RWPE2 (cell line): Measurements from ENCODE around the gene KCNK7.

Source experiments
- ATAC-seq: fragments of 200-7000 bp; cut with Tn5 transposase; 3 replicates; pipeline ENCODE4 v1.9.1; 2021; ENCODE audit warnings: low read depth
- DNase-seq: peaks from one replicate; pipeline ENCODE4 v3.0.0-alpha.2; 2020; ENCODE audit warnings: low spot score
- H3K27ac ChIP-seq: fragments of 450-650 bp; 2 replicates; pipeline ENCODE4 v1.5.1; 2017; ENCODE audit warnings: mild to moderate bottlenecking; ENCODE audit not compliant: poor library complexity, severe bottlenecking
- H3K27me3 ChIP-seq: fragments of 250-450 bp; sonication (Bioruptor Pico); 2 replicates; pipeline ENCODE4 v1.5.1; 2021; ENCODE audit warnings: mild to moderate bottlenecking, moderate library complexity; ENCODE audit not compliant: insufficient read depth, poor library complexity, severe bottlenecking
- H3K36me3 ChIP-seq: fragments of 250-450 bp; sonication (Bioruptor Pico); 2 replicates; pipeline ENCODE4 v1.5.1; 2020; ENCODE audit warnings: low read depth, mild to moderate bottlenecking, moderate library complexity
- H3K4me1 ChIP-seq: fragments of 250-450 bp; sonication (Bioruptor Pico); 2 replicates; pipeline ENCODE4 v1.5.1; 2021; ENCODE audit warnings: mild to moderate bottlenecking, moderate library complexity; ENCODE audit not compliant: insufficient read depth, poor library complexity, severe bottlenecking
- H3K4me3 ChIP-seq: fragments of 250-450 bp; sonication (Bioruptor Pico); 2 replicates; pipeline ENCODE4 v1.5.1; 2021; ENCODE audit warnings: mild to moderate bottlenecking, moderate library complexity; ENCODE audit not compliant: severe bottlenecking
- H3K9me3 ChIP-seq: fragments of 250-450 bp; sonication (Bioruptor Pico); 2 replicates; pipeline ENCODE4 v1.5.1; 2021; ENCODE audit warnings: mild to moderate bottlenecking, moderate library complexity; ENCODE audit not compliant: severe bottlenecking
- TF ChIP-seq, protein P1 (sequence below): fragments of 450-650 bp; IDR thresholded peaks from one replicate; pipeline ENCODE4 v1.5.1; 2017; ENCODE audit warnings: mild to moderate bottlenecking, moderate library complexity; ENCODE audit not compliant: poor library complexity, severe bottlenecking

KCNK7 gene

DNA sequence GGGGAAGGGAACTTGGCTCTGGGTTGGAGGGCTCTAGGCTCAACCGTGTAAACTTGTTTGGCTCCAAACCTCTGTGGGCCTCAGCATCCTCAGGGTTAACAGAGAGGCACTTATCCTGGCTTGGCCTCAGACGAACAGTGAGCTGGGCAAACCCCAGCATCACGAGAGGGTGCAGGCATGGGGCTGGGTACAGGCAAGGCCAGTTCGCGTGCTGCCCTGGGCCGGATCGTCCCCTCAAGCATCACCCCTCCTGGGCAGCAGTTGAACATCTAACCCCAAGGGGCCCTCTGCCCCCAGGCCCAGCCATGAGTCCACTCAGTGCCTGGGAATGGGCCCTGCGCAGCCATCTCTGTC lies 17.9 kb downstream of the KCNK7 start:
- Histone ChIP-seq H3K27me3 (no peaks in the 10 kb centered on the region), H3K4me1 (peaks cover 16% of the 10 kb centered on the region), H3K4me3 (peak overlapping the region; percentile 83), H3K9me3 (no peaks in the 10 kb centered on the region), H3K36me3 (peaks cover 39% of the 10 kb centered on the region), H3K27ac (peak overlapping the region; percentile 86)
- DNase-seq (no peak), ATAC-seq (no peak)
- TF ChIP-seq, protein P1, sequence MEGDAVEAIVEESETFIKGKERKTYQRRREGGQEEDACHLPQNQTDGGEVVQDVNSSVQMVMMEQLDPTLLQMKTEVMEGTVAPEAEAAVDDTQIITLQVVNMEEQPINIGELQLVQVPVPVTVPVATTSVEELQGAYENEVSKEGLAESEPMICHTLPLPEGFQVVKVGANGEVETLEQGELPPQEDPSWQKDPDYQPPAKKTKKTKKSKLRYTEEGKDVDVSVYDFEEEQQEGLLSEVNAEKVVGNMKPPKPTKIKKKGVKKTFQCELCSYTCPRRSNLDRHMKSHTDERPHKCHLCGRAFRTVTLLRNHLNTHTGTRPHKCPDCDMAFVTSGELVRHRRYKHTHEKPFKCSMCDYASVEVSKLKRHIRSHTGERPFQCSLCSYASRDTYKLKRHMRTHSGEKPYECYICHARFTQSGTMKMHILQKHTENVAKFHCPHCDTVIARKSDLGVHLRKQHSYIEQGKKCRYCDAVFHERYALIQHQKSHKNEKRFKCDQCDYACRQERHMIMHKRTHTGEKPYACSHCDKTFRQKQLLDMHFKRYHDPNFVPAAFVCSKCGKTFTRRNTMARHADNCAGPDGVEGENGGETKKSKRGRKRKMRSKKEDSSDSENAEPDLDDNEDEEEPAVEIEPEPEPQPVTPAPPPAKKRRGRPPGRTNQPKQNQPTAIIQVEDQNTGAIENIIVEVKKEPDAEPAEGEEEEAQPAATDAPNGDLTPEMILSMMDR = no peak

DNA sequence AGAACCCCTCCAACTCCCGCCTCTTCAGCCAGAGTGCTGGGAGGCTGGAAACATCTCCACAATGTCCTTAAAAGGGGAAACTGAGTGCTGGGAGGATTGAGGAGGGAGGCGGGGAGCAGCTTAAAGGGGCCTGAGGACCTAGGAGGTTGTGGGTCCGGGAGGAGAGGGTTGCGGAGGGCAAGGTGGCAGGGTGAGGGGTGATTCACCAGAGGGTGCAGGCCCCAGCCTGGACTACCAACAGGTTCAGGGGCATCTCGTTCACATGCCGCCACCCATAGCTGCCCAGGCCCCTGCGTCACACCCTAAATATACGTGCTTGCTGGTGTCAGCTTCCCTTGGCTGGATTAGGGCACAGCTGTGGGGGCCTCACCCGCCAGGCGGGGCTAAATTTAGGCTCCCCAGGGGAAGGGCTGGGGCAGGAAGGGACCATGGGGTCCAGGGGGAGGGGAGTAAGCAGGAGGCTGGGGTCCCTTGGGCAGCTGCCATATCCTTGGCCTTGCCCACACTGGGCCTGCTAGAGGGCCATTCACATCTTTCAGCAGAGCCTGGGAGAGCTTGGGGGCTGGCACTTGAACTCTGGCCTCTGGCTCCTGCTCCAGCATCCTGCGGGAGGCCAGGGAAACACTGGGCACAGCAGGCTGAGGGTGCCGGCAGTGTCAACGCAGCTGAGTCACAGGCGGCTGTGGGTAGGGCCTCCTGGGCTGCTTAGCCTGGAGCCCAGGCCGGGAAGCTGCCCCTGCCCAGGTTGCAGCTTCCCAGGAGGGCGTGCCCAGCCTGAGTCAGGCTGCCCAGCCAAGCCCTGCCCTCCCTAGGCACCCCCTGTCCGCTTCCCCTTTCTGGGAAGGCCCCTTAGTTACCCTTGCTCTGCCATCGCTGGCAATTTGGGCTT lies 18.5 kb downstream of the KCNK7 start:
- TF ChIP-seq, protein P1 = no peak
- Histone ChIP-seq H3K36me3 (peaks cover 39% of the 10 kb centered on the region), H3K4me3 (peak overlapping the region; percentile 83), H3K27me3 (no peaks in the 10 kb centered on the region), H3K9me3 (no peaks in the 10 kb centered on the region), H3K27ac (peak overlapping the region; percentile 86), H3K4me1 (peaks cover 16% of the 10 kb centered on the region)
- ATAC-seq (peak; percentile 84), DNase-seq (peak; percentile 92)

DNA sequence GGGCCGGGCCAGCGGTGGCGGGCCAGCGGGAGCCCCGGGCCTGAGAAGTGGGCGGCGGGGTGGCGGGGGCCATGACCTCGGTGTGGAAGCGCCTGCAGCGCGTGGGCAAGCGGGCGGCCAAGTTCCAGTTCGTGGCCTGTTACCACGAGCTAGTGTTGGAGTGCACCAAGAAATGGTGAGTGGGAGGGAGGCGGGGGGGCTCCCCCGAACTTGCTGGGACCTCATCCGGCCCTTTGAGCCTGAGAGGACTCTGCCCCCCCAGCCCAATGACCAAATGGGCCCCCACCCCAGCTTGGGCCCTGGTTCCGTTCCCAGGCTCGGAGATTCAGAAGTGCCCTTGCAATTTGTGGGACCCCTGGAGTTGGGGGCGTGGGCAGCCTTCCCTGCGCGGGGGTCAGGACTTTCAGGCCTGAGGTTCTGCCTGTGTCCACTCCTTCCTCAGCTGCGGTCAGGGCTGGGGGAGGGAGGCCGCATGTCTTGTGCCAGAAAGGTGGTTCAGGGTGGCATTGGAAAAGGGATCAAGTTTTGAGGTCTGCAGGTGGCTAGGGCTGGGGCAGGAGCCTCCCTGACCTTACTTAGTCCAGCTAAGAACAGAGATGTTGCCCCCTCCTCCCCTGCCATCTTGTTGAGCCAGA lies 19.3 kb downstream of the KCNK7 start:
- DNase-seq (no peak), ATAC-seq (no peak)
- H3K27ac ChIP-seq = peak overlapping the region; percentile 86
- H3K27me3 ChIP-seq = no peaks in the 10 kb centered on the region
- H3K4me1 ChIP-seq = peaks cover 16% of the 10 kb centered on the region
- H3K4me3 ChIP-seq = peak overlapping the region; percentile 83
- TF ChIP-seq, protein P1 = no peak
- H3K36me3 ChIP-seq = peaks cover 32% of the 10 kb centered on the region
- no peaks in the 10 kb centered on the region for H3K9me3 ChIP-seq

DNA sequence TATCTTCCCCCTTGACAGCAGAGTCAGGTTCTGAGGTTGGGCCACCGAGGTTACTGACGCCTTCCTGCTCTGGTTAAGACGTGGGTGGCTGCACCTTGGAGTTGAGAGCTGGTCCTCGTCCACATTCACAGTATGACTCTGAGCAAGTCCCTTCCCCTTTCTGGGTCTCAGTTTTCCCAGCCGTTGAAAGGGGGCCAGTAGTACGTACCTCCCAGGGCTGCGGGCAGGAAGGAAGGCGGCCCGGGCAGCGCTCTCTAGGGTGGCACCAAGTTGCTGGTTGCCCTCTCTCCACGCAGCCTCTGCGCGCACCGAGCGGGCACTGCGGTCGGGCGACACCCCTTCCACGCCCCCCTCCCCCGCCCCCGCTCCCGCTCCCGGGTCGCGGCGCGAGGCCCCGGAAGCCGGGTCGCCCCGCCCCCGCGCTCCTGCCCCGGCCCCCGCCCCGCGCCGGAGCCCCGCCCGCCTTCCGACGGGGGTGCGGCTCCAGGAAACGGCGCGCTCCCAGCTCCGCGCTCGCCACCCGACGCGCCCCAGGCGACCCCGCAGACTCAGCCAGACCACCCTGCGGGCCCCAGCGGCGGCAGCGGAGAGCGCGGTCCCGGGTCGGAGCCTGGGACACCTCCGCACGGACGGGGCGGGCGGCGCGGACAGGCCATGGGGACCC lies 19.9 kb downstream of the KCNK7 start, which contains the start of gene EHBP1L1:
Gene EHBP1L1 (plus strand): TSS at position 486 of the 664 bp plus-strand sequence. CDS start 250 bp downstream, outside the sequence.
- TF ChIP-seq, protein P1 = no peak
- H3K4me3 ChIP-seq = peak within 1 kb of the TSS; percentile 83
- H3K27ac ChIP-seq = peak within 1 kb of the TSS; percentile 86
- H3K9me3 ChIP-seq = no peaks in the 10 kb centered on the region
- ATAC-seq = 0 out of 3 replicates have a peak, but pooled peaks have one; percentile 1
- H3K27me3 ChIP-seq = no peaks in the 10 kb centered on the region
- DNase-seq = no peak
- H3K36me3 ChIP-seq = peaks cover 25% of the 10 kb centered on the region
- H3K4me1 ChIP-seq = peaks cover 16% of the 10 kb centered on the region
